Naive B cell (primary cell): ENCODE measurements around the gene INPP5J. TPM values are rescaled to one million over a fixed set of nuclear protein-coding genes. Genes with fewer than 3 reads are reported as not detected.

Source experiments
- ATAC-seq, 2 donors: fragments of 150-1000 bp; cut with Tn5 transposase; 2 replicates each; pipeline ENCODE4 v1.10.0; 2021; ENCODE audit warnings: low read depth in 2 of 2, mild to moderate bottlenecking in 2 of 2, moderate library complexity in 2 of 2
- DNase-seq: peaks from one replicate; pipeline ENCODE4 v3.0.0; 2022
- H3K27ac Mint-ChIP-seq, 6 donors: one replicate each; pipeline ENCODE4 v1.8.0; 2020 to 2022; ENCODE audit warnings: mild to moderate bottlenecking in 6 of 6, mixed read lengths in 6 of 6, moderate library complexity in 5 of 6, inconsistent platforms in 2 of 6
- H3K27me3 Mint-ChIP-seq, 3 donors: one replicate each; pipeline ENCODE4 v1.8.0; 2021 to 2022; ENCODE audit warnings: mixed read lengths in 3 of 3, mild to moderate bottlenecking in 1 of 3
- H3K36me3 Mint-ChIP-seq, 2 donors: one replicate each; pipeline ENCODE4 v1.8.0; 2020 to 2022; ENCODE audit warnings: mixed read lengths in 2 of 2, inconsistent platforms in 1 of 2, mild to moderate bottlenecking in 1 of 2
- H3K4me1 Mint-ChIP-seq, 3 donors: one replicate each; pipeline ENCODE4 v1.8.0; 2020 to 2022; ENCODE audit warnings: mixed read lengths in 3 of 3, inconsistent platforms in 1 of 3, mild to moderate bottlenecking in 1 of 3, moderate library complexity in 1 of 3
- H3K4me3 Mint-ChIP-seq, 8 donors: one replicate each; pipeline ENCODE4 v1.8.0; 2020 to 2022; ENCODE audit warnings: mild to moderate bottlenecking in 8 of 8, mixed read lengths in 8 of 8, moderate library complexity in 8 of 8, inconsistent platforms in 2 of 8
- H3K9me3 Mint-ChIP-seq, 7 donors: one replicate each; pipeline ENCODE4 v1.8.0; 2020 to 2022; ENCODE audit warnings: mixed read lengths in 7 of 7, mild to moderate bottlenecking in 5 of 7, inconsistent platforms in 2 of 7, moderate library complexity in 1 of 7
- polyA plus RNA-seq, 6 donors: library from polyadenylated mRNA; unstranded; fragments of 300-500 nt; fragmentation: Illumina TruSeq; gene quantifications; one replicate each; pipeline ENCODE4 v1.2.3, GENCODE V29; 2021; ENCODE audit warnings: low read depth in 6 of 6

Gene INPP5J
- polyA plus RNA-seq, 6 donors from 2014 or later = 0.26 TPM; not detected in 5

GRCh38 chr22:31142285-31142684 is 19.5 kb downstream of the INPP5J start:
- DNase-seq (no peak), ATAC-seq (no peak)
- H3K27ac Mint-ChIP-seq = no peak overlapping the region
- peaks cover 0 to 4% of the 10 kb centered on the region in 2 donors for H3K36me3 Mint-ChIP-seq
- no peak overlapping the region for H3K4me3 Mint-ChIP-seq
- no peaks in the 10 kb centered on the region for H3K4me1 Mint-ChIP-seq
- peaks cover 0 to 25% (median 12%) of the 10 kb centered on the region in 7 donors for H3K9me3 Mint-ChIP-seq
- H3K27me3 Mint-ChIP-seq = peaks cover 4 to 46% (median 42%) of the 10 kb centered on the region in 3 donors

GRCh38 chr22:31143038-31143437 is 20.3 kb downstream of the INPP5J start:
- Mint-ChIP-seq H3K9me3 (peaks cover 0 to 31% (median 12%) of the 10 kb centered on the region in 7 donors), H3K27me3 (peaks cover 4 to 46% (median 40%) of the 10 kb centered on the region in 3 donors), H3K27ac (no peak overlapping the region), H3K4me1 (no peaks in the 10 kb centered on the region), H3K4me3 (no peak overlapping the region), H3K36me3 (peaks cover 0 to 4% of the 10 kb centered on the region in 2 donors)
- no peak for ATAC-seq
- no peak for DNase-seq

DNA sequence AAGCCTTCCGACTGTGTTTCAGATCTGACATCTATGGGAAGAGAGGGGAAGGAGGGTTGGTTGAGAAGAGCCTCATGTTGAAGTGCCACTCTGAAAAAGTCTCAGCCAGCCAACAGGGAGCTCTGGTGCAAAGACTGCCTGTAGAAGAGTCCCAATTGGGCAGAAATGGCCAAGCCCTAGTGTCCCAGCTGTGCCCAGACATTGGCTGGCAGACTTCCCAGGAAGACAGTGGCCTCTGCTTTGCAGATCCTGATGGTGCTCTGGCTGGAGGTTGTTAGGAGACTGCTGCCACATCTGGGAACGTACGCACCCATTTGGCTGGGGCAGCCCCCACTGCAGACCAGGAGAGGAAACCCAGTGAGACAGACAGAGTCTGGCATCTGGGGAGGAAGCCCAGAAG is 20.8 kb downstream of the INPP5J start:
- H3K36me3 Mint-ChIP-seq = peaks cover 0 to 4% of the 10 kb centered on the region in 2 donors

GRCh38 chr22:31144223-31144622 is 21.5 kb downstream of the INPP5J start:
- H3K27ac Mint-ChIP-seq = no peak overlapping the region
- H3K27me3 Mint-ChIP-seq = peaks cover 6 to 45% (median 38%) of the 10 kb centered on the region in 3 donors
- H3K4me3 Mint-ChIP-seq = no peak overlapping the region
- peaks cover 0 to 4% of the 10 kb centered on the region in 2 donors for H3K36me3 Mint-ChIP-seq
- peaks cover 0 to 31% (median 12%) of the 10 kb centered on the region in 7 donors for H3K9me3 Mint-ChIP-seq
- DNase-seq = no peak
- H3K4me1 Mint-ChIP-seq = no peaks in the 10 kb centered on the region
- no peak for ATAC-seq

More for the DNA sequence above, 20.8 kb downstream of the INPP5J start:
- Mint-ChIP-seq H3K9me3 (peaks cover 0 to 31% (median 12%) of the 10 kb centered on the region in 7 donors), H3K4me3 (no peak overlapping the region), H3K4me1 (no peaks in the 10 kb centered on the region), H3K27ac (no peak overlapping the region), H3K27me3 (peaks cover 4 to 46% (median 40%) of the 10 kb centered on the region in 3 donors)
- DNase-seq (no peak), ATAC-seq (no peak)

DNA sequence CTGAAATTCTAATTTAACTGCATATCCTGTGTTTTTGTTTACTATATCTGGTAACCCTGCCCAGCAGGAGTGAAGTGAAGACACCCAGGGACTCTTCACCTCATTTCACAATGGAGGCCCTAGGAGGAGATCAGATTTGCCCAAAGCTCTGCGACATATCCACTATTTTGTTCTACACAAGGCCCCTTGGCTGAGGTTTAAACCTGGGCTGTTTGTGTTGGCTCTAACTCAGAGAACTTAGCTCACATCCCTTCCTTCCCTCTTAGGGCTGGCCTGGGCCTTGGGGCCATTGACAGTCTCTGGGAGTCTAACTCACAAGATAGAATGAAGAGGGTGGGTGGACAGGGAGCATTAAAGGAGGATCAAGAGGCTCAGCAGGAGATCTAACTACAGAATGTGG is 25.7 kb downstream of the INPP5J start:
- H3K4me1 Mint-ChIP-seq = no peaks in the 10 kb centered on the region
- ATAC-seq = no peak
- no peak for DNase-seq
- H3K27ac Mint-ChIP-seq = no peak overlapping the region
- peaks cover 0 to 31% (median 12%) of the 10 kb centered on the region in 7 donors for H3K9me3 Mint-ChIP-seq
- no peak overlapping the region for H3K4me3 Mint-ChIP-seq
- H3K27me3 Mint-ChIP-seq = peaks cover under 1 to 35% (median 8%) of the 10 kb centered on the region in 3 donors
- H3K36me3 Mint-ChIP-seq = peaks cover 0 to 4% of the 10 kb centered on the region in 2 donors

- H3K4me1 Mint-ChIP-seq = no peaks in the 10 kb centered on the region
- no peak overlapping the region for H3K4me3 Mint-ChIP-seq
- no peak overlapping the region for H3K27ac Mint-ChIP-seq
- ATAC-seq = peak; percentile 61 to 68
- peaks cover 0 to 39% (median 8%) of the 10 kb centered on the region in 3 donors for H3K27me3 Mint-ChIP-seq
- DNase-seq = peak; percentile 22
- H3K9me3 Mint-ChIP-seq = peaks cover 0 to 29% (median 12%) of the 10 kb centered on the region in 7 donors
- H3K36me3 Mint-ChIP-seq = peaks cover 0 to 4% of the 10 kb centered on the region in 2 donors
These were observed 26.3 kb downstream of the INPP5J start for GRCh38 chr22:31148953-31149627.

DNA sequence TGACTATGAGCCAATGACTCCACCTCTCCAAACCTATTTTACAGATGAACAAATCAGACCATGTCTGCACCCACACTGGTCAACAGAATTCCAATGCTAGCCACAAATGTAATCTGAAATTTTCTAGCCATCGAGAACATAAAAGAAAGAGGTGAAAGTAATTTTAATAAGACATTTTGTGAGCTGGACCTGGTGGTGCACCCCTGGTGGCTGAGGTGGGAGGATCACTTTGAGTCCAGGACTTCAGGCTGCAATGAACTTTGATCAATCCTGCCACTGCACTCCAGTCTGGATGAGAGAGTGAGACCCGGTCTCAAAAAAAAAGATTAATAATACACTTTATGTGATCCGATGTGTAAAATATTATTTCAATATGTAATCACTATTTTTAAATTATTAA is 27.8 kb downstream of the INPP5J start:
- DNase-seq = no peak
- Mint-ChIP-seq H3K27ac (no peak overlapping the region), H3K36me3 (no peaks in the 10 kb centered on the region), H3K4me1 (no peaks in the 10 kb centered on the region), H3K4me3 (no peak overlapping the region), H3K27me3 (peaks cover 0 to 29% (median 5%) of the 10 kb centered on the region in 3 donors), H3K9me3 (peaks cover 0 to 16% (median 0%) of the 10 kb centered on the region in 7 donors)
- ATAC-seq = no peak

DNA sequence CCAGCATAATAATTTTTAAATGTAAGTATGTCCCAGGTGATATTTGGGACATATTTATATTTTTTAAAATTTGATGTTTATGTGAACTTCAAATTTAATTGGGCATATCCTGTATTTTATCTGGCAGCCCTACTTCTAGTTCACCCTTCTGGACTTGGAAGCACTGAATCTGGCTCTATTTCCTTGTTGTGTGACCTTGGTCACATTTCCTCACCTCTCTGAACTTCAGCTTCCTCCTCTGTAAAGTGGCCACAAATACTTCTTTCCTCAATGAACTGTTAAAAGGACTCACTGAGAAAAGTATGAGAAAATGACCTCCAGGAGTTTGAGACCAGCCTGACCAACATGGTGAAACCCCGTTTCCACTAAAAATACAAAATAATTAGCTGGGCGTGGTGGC is 29.1 kb downstream of the INPP5J start:
- Mint-ChIP-seq H3K36me3 (no peaks in the 10 kb centered on the region), H3K4me1 (no peaks in the 10 kb centered on the region), H3K27ac (peak overlapping the region in 2 of 6 donors; percentile 12 to 24), H3K27me3 (peaks cover 0 to 36% (median 8%) of the 10 kb centered on the region in 3 donors), H3K9me3 (peaks cover 0 to 10% (median 0%) of the 10 kb centered on the region in 7 donors), H3K4me3 (no peak overlapping the region)
- DNase-seq (no peak), ATAC-seq (no peak)

- Mint-ChIP-seq H3K4me3 (no peak overlapping the region), H3K4me1 (no peaks in the 10 kb centered on the region), H3K9me3 (no peaks in the 10 kb centered on the region), H3K27ac (no peak overlapping the region), H3K27me3 (peaks cover 0 to 36% (median 8%) of the 10 kb centered on the region in 3 donors), H3K36me3 (no peaks in the 10 kb centered on the region)
- ATAC-seq (no peak), DNase-seq (no peak)
These were observed 30.6 kb downstream of the INPP5J start for GRCh38 chr22:31153357-31153756.

GRCh38 chr22:31154975-31155374 is 32.2 kb downstream of the INPP5J start:
- peaks cover 0 to 29% (median 5%) of the 10 kb centered on the region in 3 donors for H3K27me3 Mint-ChIP-seq
- ATAC-seq (no peak), DNase-seq (no peak)
- H3K27ac Mint-ChIP-seq = no peak overlapping the region
- no peaks in the 10 kb centered on the region for H3K36me3 Mint-ChIP-seq
- H3K4me3 Mint-ChIP-seq = no peak overlapping the region
- peaks cover 1 to 8% (median 6%) of the 10 kb centered on the region in 3 donors for H3K4me1 Mint-ChIP-seq
- H3K9me3 Mint-ChIP-seq = no peaks in the 10 kb centered on the region

- Mint-ChIP-seq H3K27ac (no peak overlapping the region), H3K9me3 (no peaks in the 10 kb centered on the region), H3K4me1 (peaks cover 4 to 10% (median 10%) of the 10 kb centered on the region in 3 donors), H3K27me3 (peaks cover 0 to 24% (median 5%) of the 10 kb centered on the region in 3 donors), H3K36me3 (no peaks in the 10 kb centered on the region), H3K4me3 (no peak overlapping the region)
- DNase-seq (no peak), ATAC-seq (no peak)
These were observed 32.7 kb downstream of the INPP5J start for GRCh38 chr22:31155422-31155821.

DNA sequence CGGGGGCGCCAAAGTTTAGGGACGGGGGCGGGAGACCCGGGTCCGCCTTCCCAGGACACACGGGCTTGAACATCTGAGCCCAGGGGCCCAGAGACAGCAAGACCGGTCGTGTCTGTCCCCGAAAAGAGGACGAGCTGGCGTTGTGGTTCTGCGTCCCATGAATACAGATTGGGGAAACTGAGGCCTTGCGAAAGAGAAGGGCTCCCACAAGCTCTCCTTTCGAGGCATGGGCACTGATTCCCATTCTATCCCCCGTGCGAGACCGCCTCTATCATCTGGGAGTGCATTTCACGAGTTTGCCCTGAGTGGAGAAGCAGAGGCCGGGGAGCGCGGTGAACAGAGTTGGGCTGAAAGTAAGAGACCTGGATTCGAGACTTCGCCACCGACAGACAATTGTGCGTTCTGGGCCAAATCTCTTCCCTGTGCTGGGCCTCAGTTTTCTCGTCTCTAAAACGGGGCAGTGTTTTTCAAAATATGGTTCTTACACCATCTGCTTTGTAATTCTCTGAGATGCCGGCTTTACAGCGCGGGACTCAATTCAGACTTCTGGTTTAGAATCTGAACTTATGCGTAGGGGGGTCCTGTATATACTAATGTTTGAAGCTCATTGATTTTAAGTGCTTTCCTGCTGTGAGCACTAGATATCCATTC is 37.7 kb downstream of the INPP5J start:
- no peak for DNase-seq
- Mint-ChIP-seq H3K9me3 (no peaks in the 10 kb centered on the region), H3K36me3 (no peaks in the 10 kb centered on the region), H3K4me1 (peaks cover 22 to 39% (median 39%) of the 10 kb centered on the region in 3 donors), H3K4me3 (peak overlapping the region; percentile 90 to 99 (median 98)), H3K27ac (peak overlapping the region; percentile 92 to 99 (median 98)), H3K27me3 (peaks cover 0 to 8% (median 5%) of the 10 kb centered on the region in 3 donors)
- peak; percentile 39 to 44 for ATAC-seq

- ATAC-seq = no peak
- H3K27ac Mint-ChIP-seq = peak overlapping the region in 5 of 6 donors; percentile 52 to 98 (median 94)
- H3K27me3 Mint-ChIP-seq = no peaks in the 10 kb centered on the region
- DNase-seq = no peak
- peak overlapping the region in 7 of 8 donors; percentile 90 to 99 (median 98) for H3K4me3 Mint-ChIP-seq
- no peaks in the 10 kb centered on the region for H3K9me3 Mint-ChIP-seq
- H3K36me3 Mint-ChIP-seq = peaks cover 0 to 3% of the 10 kb centered on the region in 2 donors
- H3K4me1 Mint-ChIP-seq = peaks cover 24 to 45% (median 44%) of the 10 kb centered on the region in 3 donors
These were observed 38.6 kb downstream of the INPP5J start for GRCh38 chr22:31161386-31161785.
